Suprapubic skin (tissue), 3 donors: ENCODE results near the gene MYO5B.

Experiments used
- CTCF ChIP-seq, 2 donors: fragments of 200-600 bp in 1 of 2; fragments of 450-650 bp in 1 of 2; sonication (generic) in 1 of 2; IDR thresholded peaks; one replicate each; pipeline ENCODE4 v1.5.1; 2016 to 2019; ENCODE audit warnings: antibody characterized with exemption in 2 of 2, mild to moderate bottlenecking in 1 of 2, moderate library complexity in 1 of 2
- EP300 ChIP-seq: sonication (generic); formaldehyde crosslinking; IDR thresholded peaks from one replicate; pipeline ENCODE4 v1.6.1; 2017; ENCODE audit warnings: antibody characterized with exemption
- POLR2A ChIP-seq, 2 donors: fragments of 450-650 bp; IDR thresholded peaks; one replicate each; pipeline ENCODE4 v1.6.1; 2017; ENCODE audit warnings: antibody characterized with exemption in 2 of 2, mild to moderate bottlenecking in 2 of 2, moderate library complexity in 2 of 2

- TF ChIP-seq CTCF (IDR thresholded peaks at IDR 0.05) = no peak
- no peak for TF ChIP-seq POLR2A (IDR thresholded peaks at IDR 0.05)
- no peak for TF ChIP-seq EP300
Measured at GRCh38 chr18:50075772-50076171, 119.2 kb downstream of the MYO5B start.
